ENCODE data around the gene TENM4.

DNA sequence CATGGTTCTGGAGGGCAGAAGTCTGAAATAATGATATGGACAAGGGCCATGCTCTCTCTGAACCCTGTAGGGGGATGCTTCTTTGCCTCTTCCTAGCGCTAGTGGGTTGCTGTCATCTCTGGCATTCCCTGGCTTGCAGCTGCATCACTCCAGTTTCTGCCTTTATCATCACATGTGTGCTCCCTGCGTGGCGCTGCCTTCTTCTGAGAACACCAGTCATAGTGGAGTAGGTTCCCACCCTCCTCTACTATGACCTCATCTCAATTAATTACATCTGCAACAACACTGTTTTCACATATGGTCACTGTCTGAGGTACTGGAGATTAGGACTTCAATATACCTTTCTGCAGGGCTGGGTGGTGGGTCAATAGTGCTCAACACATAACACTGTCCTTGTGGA is 463.8 kb downstream of the TENM4 start:
- TF ChIP-seq POLR2AphosphoS5 (IDR thresholded peaks at IDR 0.05; ENCODE audit: low read depth, low read length) (no peak), TAF1 (IDR thresholded peaks at IDR 0.05; ENCODE audit: borderline replicate concordance, insufficient read depth, low read length) (no peak)
